ENCODE measurements around the gene SMYD4.

DNA sequence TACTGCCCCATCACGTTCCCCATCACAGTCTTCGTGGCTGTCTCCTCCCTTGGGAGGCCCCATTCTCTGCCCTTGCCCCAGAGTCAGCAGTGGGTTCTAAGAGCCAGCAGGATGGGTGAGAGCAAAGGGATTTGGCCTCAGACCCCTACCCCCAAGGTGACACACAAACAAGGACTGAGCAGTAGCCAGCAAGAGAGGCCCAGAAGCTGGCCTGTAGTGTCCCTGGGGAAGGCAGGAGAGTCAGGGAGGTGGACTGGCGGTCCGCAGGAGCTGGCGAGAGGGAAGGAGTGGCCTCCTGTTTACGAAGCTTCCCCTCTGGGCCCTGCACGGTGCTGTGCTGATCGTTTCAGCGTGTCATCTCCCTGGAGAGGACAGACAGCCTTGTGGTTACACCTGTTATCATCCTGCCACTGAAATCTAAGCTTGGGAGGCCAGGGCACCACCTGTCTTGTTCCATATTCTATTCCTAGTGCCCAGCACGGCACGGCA is 96.8 kb downstream of the SMYD4 start:
- TF ChIP-seq POLR2AphosphoS5 (IDR thresholded peaks at IDR 0.05) = peak in 1 of 3 donors; percentile 65
- TF ChIP-seq, protein P1, sequence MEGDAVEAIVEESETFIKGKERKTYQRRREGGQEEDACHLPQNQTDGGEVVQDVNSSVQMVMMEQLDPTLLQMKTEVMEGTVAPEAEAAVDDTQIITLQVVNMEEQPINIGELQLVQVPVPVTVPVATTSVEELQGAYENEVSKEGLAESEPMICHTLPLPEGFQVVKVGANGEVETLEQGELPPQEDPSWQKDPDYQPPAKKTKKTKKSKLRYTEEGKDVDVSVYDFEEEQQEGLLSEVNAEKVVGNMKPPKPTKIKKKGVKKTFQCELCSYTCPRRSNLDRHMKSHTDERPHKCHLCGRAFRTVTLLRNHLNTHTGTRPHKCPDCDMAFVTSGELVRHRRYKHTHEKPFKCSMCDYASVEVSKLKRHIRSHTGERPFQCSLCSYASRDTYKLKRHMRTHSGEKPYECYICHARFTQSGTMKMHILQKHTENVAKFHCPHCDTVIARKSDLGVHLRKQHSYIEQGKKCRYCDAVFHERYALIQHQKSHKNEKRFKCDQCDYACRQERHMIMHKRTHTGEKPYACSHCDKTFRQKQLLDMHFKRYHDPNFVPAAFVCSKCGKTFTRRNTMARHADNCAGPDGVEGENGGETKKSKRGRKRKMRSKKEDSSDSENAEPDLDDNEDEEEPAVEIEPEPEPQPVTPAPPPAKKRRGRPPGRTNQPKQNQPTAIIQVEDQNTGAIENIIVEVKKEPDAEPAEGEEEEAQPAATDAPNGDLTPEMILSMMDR (IDR thresholded peaks at IDR 0.05 in 8 of 11, conservative IDR thresholded peaks at IDR 0.05 in 3 of 11) = no peak

Measured in spleen (tissue), 7 donors.